ENCODE measurements around the gene CDNF. TPM values are rescaled to one million over a fixed set of nuclear protein-coding genes. Genes with fewer than 3 reads are reported as not detected.

CDNF gene
- 1 to 10 TPM in 5 of 6 experiments, under 1 TPM in 1; 0.93 to 4.5 (median 3.7) TPM for total RNA-seq
- long read RNA-seq, partial matches to known transcripts, result 0 of 1 reads
- long read RNA-seq, other reads (novel, unspliced or antisense), result 1 of 1 reads

DNA sequence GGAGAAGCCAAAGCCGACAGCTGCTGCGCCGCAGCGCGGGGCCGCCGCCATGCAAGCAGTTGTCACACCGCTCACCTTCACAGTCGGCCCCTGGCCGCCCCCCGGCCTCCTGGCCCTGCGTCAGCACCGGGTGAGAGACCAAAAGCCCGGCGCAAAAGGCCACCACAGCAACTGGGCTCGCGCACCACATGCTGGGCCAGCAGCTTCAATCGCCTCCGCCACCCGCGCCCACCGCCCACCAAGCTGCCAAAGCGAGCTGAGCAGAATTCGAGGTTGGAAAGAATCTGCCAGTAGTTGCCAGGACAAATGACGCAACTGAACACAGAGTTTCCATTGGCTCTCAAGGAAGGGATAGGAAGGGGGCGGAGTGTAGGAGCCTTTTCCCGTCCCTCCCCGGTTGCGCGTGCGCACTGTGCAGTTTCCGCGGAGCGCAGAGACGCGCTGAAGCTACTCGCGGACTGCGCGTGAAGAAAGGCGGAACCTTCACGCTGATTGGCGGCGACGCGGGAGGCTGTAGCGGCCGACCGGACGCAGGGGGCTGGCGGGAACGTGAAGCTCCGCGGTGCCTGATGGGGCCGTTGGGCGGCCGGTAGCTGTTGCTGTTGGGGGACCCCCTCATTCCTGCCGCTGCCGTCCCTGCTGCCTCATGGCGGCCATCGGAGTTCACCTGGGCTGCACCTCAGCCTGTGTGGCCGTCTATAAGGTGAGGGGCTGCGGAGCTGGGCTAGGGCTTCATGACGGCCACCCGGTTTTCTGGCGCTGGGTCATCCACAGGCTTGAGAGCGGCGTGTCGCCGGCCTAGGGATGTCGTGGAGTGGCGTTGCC, at the start of gene CDNF, which contains the start of the genes HSPA14 and MSANTD7:
Gene CDNF, minus strand, starts transcription at position 281 of the 825 bp plus-strand sequence. Its CDS starts 91 bp downstream, at position 190.
Gene HSPA14, plus strand, starts transcription at position 550 of the 825 bp plus-strand sequence. Its CDS starts 97 bp downstream, at position 647.
Gene MSANTD7, plus strand, starts transcription at position 550 of the 825 bp plus-strand sequence. CDS start 3,979 bp downstream, outside the sequence.
- Histone ChIP-seq H3K4me3 (peak within 1 kb of the TSS; percentile 91 to 97 (median 91)), H3K9me3 (no peaks in the 10 kb centered on the region), H3K36me3 (peaks cover 0 to 16% (median 0%) of the 10 kb centered on the region in 4 donors), H3K4me1 (peaks cover 0 to 10% (median 4%) of the 10 kb centered on the region in 4 donors), H3K27me3 (no peaks in the 10 kb centered on the region), H3K27ac (peak within 1 kb of the TSS; percentile 88 to 96 (median 95))
- 0% methylated on average over 6 of the region's 72 CpGs for WGBS (ENCODE audit: insufficient coverage, low coverage, low lambda C conversion rate, missing lambda C conversion rate)
- DNase-seq (peak; percentile 99 to 100 (median 100)), ATAC-seq (peak; percentile 96 to 98 (median 96))
- intact Hi-C loops (cut with DNase I), result no loop called here
- TF ChIP-seq POLR2A (IDR thresholded peaks at IDR 0.05), result peak; percentile 88
- TF ChIP-seq, protein P1, sequence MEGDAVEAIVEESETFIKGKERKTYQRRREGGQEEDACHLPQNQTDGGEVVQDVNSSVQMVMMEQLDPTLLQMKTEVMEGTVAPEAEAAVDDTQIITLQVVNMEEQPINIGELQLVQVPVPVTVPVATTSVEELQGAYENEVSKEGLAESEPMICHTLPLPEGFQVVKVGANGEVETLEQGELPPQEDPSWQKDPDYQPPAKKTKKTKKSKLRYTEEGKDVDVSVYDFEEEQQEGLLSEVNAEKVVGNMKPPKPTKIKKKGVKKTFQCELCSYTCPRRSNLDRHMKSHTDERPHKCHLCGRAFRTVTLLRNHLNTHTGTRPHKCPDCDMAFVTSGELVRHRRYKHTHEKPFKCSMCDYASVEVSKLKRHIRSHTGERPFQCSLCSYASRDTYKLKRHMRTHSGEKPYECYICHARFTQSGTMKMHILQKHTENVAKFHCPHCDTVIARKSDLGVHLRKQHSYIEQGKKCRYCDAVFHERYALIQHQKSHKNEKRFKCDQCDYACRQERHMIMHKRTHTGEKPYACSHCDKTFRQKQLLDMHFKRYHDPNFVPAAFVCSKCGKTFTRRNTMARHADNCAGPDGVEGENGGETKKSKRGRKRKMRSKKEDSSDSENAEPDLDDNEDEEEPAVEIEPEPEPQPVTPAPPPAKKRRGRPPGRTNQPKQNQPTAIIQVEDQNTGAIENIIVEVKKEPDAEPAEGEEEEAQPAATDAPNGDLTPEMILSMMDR (IDR thresholded peaks at IDR 0.05), result no peak

GRCh38 chr10:14884082-14884481, 46.2 kb upstream of the CDNF start:
- DNase-seq (no peak), ATAC-seq (no peak)
- no peaks in the 10 kb centered on the region for H3K9me3 ChIP-seq
- H3K4me1 ChIP-seq, result peaks cover 0 to 5% (median 0%) of the 10 kb centered on the region in 4 donors
- no peak overlapping the region for H3K4me3 ChIP-seq
- H3K27ac ChIP-seq, result no peak overlapping the region
- H3K36me3 ChIP-seq, result no peaks in the 10 kb centered on the region
- intact Hi-C loops (cut with DNase I), result no loop called here
- no peaks in the 10 kb centered on the region for H3K27me3 ChIP-seq
- no peak for TF ChIP-seq POLR2A (IDR thresholded peaks at IDR 0.05)
- TF ChIP-seq, protein P1 (IDR thresholded peaks at IDR 0.05), result no peak
- 84% methylated on average over 3 of the region's 3 CpGs for WGBS (ENCODE audit: insufficient coverage, low coverage, low lambda C conversion rate, missing lambda C conversion rate)

GRCh38 chr10:14880229-14880628, 42.4 kb upstream of the CDNF start:
- DNase-seq (no peak), ATAC-seq (no peak)
- TF ChIP-seq, protein P1 (IDR thresholded peaks at IDR 0.05), result no peak
- Histone ChIP-seq H3K4me1 (peaks cover 0 to 10% (median 0%) of the 10 kb centered on the region in 4 donors), H3K27ac (no peak overlapping the region), H3K27me3 (no peaks in the 10 kb centered on the region), H3K4me3 (no peak overlapping the region), H3K9me3 (no peaks in the 10 kb centered on the region), H3K36me3 (no peaks in the 10 kb centered on the region)
- intact Hi-C loops (cut with DNase I), result no loop called here
- 48% methylated on average over 7 of the region's 7 CpGs for WGBS (ENCODE audit: insufficient coverage, low coverage, low lambda C conversion rate, missing lambda C conversion rate)

DNA sequence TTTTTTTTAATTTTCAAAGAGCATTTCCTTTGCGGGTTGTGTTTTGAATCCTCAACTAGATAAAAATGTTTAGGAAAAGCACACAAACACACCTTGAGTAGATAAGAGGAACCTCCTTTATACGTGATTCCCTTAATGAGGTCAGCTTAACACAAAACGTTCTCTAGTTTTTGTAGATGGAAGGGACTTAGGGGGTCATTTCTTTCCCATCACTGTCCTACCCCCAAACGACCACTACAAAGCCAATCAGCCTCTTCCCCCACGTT, 42.0 kb upstream of the CDNF start:
- no peaks in the 10 kb centered on the region for H3K9me3 ChIP-seq
- WGBS (ENCODE audit: insufficient coverage, low coverage, low lambda C conversion rate, missing lambda C conversion rate), result 1% methylated on average over 5 of the region's 5 CpGs
- H3K4me1 ChIP-seq, result peaks cover 0 to 10% (median 0%) of the 10 kb centered on the region in 4 donors
- H3K27me3 ChIP-seq, result no peaks in the 10 kb centered on the region
- TF ChIP-seq, protein P1 (IDR thresholded peaks at IDR 0.05), result no peak
- TF ChIP-seq POLR2A (IDR thresholded peaks at IDR 0.05), result no peak
- no peaks in the 10 kb centered on the region for H3K36me3 ChIP-seq
- ATAC-seq (no peak), DNase-seq (no peak)
- peak overlapping the region in 1 of 3 donors; percentile 94 for H3K4me3 ChIP-seq
- intact Hi-C loops (cut with DNase I), result no loop called here
- H3K27ac ChIP-seq, result no peak overlapping the region
